Measurements from ENCODE around the gene HNRNPF.
"Not testable (repeated sequence)": the region's sequence is repeated elsewhere in the genome, so short reads cannot be mapped to it uniquely, and the experiment has no call there.

The HNRNPF gene

DNA sequence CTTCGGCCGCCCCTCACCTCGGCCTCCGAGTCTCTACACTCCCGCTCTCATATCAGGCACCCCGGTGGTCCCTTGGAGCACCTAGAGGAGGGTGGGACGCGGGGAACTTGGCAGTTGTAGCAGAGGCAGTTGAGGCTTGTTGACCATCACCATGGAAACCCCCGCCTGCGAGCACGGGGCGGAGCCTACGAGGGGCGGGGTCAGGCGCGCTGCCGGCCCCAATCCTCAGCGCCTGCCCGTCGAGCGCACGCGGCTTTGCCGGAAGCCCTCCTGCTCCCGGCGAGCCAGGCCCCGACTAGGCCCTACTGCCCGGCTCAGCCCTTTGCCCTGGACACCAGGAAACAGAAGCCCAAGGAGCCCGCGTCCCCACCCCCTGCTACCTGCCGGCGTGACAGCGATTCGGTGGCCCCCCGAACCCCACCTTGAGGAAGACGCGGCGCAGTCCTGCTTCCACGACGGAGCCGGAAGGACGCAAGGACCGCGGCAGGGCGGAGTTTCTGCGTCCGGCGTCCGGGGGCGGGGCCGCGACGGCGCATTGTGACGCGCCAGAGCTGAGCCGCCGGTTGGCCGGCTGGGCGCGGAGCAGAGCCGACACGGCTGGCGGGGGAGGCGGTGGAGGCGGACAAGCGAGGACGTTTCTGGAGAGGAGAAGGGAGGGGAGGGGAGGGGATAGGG is at the start of gene HNRNPF:
Gene HNRNPF, minus strand, starts transcription at position 477 of the 675 bp plus-strand sequence. CDS start 21,302 bp downstream, outside the sequence.
- DNase-seq (ENCODE audit: low spot score), result peak; percentile 95

DNA sequence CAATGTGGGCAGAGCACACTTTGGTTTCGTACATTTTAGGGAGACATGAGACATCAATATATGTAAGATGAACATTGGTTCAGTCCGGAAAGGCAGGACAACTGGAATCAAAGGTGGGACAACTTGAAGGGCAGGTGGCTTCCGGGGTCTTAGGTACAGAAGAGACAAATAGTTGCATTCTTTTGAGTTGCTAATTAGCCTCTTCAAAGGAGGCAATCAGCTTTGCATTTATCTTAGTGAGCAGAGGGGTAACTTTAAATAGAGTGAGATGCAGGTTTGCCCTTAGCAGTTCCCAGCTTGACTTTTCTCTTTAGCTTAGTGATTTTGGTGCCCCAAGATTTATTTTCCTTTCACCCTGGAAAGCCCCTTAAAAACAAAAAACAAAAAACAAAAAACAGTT is 49.2 kb upstream of the HNRNPF start:
- DNase-seq (ENCODE audit: low spot score), result no peak

- not testable (repeated sequence) for DNase-seq (ENCODE audit: low spot score)
Observed at GRCh38 chr10:43456561-43456960, 47.6 kb upstream of the HNRNPF start.

DNA sequence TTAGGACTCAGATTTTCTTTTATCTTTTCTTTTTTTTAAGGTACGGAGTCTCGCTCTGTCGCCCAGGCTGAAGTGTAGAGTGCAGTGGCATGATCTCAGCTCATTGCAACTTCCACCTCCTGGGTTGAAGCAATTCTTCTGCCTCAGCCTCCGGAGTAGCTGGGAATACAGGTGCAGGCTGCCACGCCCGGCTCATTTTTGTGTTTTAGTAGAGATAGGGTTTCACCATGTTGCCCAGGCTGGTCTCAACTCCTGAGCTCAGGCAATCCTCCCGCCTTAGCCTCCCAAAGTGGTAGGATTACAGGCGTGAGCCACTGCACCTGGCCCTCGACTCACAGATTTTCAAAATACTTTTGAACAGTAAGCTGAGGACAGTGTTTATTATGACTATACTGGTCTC is 45.0 kb upstream of the HNRNPF start:
- DNase-seq (ENCODE audit: low spot score), result not testable (repeated sequence)

- peak; percentile 63 for DNase-seq (ENCODE audit: low spot score)
Observed at GRCh38 chr10:43453266-43453831, 44.4 kb upstream of the HNRNPF start.

GRCh38 chr10:43452356-43452914 is 43.4 kb upstream of the HNRNPF start:
- DNase-seq (ENCODE audit: low spot score), result no peak

DNA sequence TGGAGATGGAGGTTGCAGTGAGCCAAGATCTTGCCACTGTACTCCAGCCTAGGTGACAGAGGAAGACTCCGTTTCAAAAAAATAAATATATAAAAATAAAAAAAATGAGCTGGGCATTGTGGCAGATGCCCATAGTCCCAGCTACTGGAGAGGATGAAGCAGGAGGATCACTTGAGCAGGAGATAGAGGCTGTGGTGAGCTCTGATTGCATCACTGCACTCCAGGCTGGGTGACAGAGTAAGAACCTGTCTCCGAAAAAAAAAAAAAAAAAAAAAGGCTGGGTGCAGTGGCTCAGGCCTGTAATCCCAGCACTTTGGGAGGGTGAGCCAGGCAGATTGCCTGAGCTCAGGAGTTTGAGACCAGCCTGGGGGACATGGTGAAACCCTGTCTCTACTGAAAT is 39.8 kb upstream of the HNRNPF start:
- DNase-seq (ENCODE audit: low spot score), result no peak

DNA sequence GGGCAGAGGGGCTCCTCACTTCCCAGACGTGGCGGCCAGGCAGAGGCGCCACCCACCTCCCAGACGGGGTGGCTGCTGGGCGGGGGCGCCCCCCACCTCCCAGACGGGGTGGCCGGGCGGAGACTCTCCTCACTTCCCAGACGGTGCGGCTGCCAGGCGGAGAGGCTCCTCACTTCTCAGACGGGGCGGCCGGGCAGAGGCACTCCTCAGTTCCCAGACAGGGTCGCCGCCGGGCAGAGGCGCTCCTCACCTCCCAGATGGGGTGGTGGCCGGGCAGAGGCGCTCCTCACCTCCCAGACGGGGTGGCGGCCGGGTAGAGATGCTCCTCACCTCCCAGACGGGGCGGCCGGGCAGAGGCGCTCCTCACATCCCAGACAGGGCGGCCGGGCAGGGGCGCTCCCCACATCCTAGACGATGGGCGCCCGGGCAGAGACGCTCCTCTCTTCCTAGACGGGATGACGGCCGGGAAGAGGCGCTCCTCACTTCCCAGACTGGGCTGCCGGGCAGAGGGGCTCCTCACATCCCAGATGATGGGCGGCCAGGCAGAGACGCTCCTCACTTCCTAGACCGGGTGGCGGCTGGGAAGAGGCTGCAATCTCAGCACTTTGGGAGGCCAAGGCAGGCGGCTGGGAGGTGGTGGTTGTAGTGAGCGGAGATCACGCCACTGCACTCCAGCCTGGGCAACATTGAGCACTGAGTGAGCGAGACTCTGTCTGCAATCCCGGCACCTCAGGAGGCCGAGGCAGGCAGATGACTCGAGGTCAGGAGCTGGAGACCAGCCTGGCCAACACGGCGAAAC is 37.4 kb upstream of the HNRNPF start:
- not testable (repeated sequence) for DNase-seq (ENCODE audit: low spot score)

DNA sequence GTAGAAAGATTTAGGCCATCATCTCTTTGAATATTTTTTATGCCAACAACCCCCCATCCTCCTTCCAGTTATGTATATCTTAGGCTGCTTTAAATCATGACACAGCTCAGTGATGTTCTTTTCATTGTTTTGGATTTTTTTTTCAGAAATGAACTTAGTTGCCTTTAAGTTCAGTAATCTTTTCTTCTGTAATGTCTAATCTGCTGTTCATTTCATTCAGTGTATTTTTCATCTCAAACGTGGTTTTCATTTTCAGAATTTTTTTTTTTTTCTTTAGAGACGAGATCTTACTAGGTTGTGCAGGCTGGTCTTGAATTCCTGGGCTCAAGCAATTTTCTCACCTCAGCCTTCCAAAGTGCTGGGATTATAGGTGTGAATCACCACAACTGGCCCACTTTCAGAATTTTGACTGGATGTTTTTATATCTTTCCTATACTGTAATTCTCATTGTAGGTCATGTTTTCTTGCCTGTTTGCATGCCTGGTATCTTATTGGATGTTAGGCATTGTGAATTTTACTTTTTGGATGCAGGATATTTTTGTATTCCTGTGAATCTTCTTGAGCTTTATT is 36.0 kb upstream of the HNRNPF start:
- no peak for DNase-seq (ENCODE audit: low spot score)

- no peak for DNase-seq (ENCODE audit: low spot score)
Observed at GRCh38 chr10:43444323-43444722, 35.3 kb upstream of the HNRNPF start.

DNA sequence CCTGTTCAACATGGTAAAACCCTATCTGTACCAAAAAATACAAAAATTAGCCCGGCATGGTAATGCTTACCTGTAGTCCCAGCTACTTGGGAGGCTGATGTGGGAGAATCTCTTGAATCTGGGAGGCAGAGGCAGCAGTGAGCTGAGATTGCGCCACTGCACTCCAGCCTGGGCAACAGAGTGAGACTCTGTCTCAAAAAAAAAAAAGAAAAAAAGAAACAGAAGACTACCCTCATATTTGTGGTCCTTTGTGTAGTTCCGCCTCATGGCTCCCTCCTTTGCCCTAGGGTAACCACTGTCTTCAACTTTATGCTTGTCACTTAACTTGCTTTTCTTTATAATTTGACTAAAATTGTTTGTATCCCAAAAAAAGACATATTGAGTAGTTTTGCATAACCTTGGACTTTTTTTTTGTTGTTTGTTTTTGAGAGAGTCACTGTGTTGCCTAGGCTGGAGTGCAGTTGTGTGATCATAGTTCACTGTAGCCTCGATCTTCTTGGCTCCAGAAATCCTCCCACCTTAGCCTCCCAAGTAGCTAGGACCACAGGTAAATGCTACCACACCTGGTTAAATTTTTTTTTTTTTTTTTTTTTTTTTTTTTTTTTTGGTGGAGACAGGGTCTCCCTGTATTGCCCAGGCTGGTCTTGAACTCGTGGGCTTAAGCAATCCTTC is 31.6 kb upstream of the HNRNPF start:
- DNase-seq (ENCODE audit: low spot score), result no peak

- DNase-seq (ENCODE audit: low spot score), result no peak
Observed at GRCh38 chr10:43437141-43437870, 28.3 kb upstream of the HNRNPF start.

GRCh38 chr10:43436291-43437140 is 27.5 kb upstream of the HNRNPF start, which contains the start of gene ZNF487:
Gene ZNF487, plus strand, starts transcription at chr10:43437111. Its CDS starts 38,703 bp downstream, at chr10:43475814.
- DNase-seq (ENCODE audit: low spot score), result peak; percentile 90

- DNase-seq (ENCODE audit: low spot score), result no peak
Observed at GRCh38 chr10:43430926-43431663, 22.1 kb upstream of the HNRNPF start.

- DNase-seq (ENCODE audit: low spot score), result peak; percentile 56
Observed at GRCh38 chr10:43427166-43427825, 18.3 kb upstream of the HNRNPF start.

DNA sequence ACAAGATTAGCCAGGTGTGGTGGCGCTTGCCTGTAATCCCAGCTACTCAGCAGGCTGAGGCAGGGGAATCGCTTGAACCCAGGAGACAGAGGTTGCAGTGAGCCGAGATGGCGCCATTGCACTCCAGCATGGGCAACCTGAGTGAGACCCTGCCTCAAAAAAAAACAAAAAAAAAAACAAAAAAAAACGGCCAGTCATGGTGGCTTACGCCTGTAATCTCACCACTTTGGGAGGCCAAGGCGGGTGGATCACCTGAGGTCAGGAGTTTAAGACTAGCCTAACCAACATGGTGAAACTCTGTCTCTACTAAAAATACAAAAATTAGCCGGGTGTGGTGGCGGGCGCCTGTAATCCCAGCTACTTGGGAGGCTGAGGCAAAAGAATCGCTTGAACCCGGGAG is 17.5 kb upstream of the HNRNPF start:
- not testable (repeated sequence) for DNase-seq (ENCODE audit: low spot score)

- DNase-seq (ENCODE audit: low spot score), result no peak
Observed at GRCh38 chr10:43424416-43424815, 15.4 kb upstream of the HNRNPF start.

DNA sequence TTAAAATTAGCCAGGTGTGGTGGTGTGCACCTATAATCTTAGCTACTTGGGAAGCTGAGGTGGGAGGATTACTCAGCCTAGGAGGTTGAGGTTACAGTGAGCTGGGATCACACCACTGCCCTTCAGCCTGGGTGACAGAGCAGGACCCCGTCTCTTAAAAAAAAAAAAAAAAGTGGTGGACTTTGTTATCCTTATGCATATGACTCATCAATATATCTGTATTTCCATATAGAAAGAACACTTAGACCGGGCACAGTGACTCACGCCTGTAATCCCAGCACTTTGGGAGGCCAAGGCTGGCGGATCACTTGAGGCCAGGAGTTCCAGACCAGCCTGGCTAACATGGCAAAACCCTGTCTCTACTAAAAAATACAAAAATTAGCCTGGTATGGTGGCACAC is 13.0 kb upstream of the HNRNPF start:
- not testable (repeated sequence) for DNase-seq (ENCODE audit: low spot score)

- DNase-seq (ENCODE audit: low spot score), result no peak
Observed at GRCh38 chr10:43421519-43421918, 12.5 kb upstream of the HNRNPF start.

Measured in activated CD4-positive, alpha-beta T cell treated with anti-CD3 and anti-CD28 coated beads, Interleukin-2, Interleukin-4, amounts not matched to agents 100 ng/mL and 50 ng/mL, durations not matched to agents 16 hours and 8 hours (primary cell).